GM12878 (cell line): Measurements from ENCODE around the gene HK1. TPM values are rescaled to one million over a fixed set of nuclear protein-coding genes. Genes with fewer than 3 reads are reported as not detected.

ENCODE experiments used
- ATAC-seq: fragments of 200-7000 bp; cut with Tn5 transposase; 3 replicates; pipeline ENCODE4 v1.9.1; 2020; ENCODE audit warnings: mild to moderate bottlenecking, moderate library complexity
- BruUV-seq: library from RNA; stranded (reverse); fragments of 400-500 nt; replicated peaks from 2 replicates; lab custom pipeline; 2021; lab: Mats Ljungman, UMichigan
- CTCF ChIA-PET: fragments of 300-600 bp; sonication (Branson Sonifier 250); formaldehyde crosslinking; extraction: SDS; loops from one replicate; lab custom pipeline; 2021; ENCODE audit warnings: inconsistent platforms; lab: Yijun Ruan, JAX
- POLR2A ChIA-PET: fragments of 350-600 bp; formaldehyde crosslinking; extraction: SDS; loops from one replicate; lab custom pipeline; 2021; ENCODE audit warnings: inconsistent platforms; lab: Charles Lee
- RAD21 ChIA-PET: fragments of 300-600 bp; sonication (Branson Sonifier 250); formaldehyde crosslinking; loops from one replicate; lab custom pipeline; 2023; ENCODE audit warnings: antibody characterized with exemption; ENCODE audit not compliant: unreplicated experiment; lab: Charles Lee
- SMC1A ChIA-PET: fragments of 300-600 bp; sonication (Branson Sonifier 250); formaldehyde crosslinking; loops from one replicate; lab custom pipeline; 2023; ENCODE audit not compliant: unreplicated experiment, uncharacterized antibody; lab: Charles Lee
- DNase-seq: peaks from one replicate; pipeline ENCODE4 v3.0.0-alpha.2; 2011; ENCODE audit warnings: low read depth, low spot score
- FAIRE-seq: peaks from 3 replicates; lab custom pipeline; 2011; peaks lifted over from hg19 to GRCh38; lab: Jason Lieb, UNC
- H2AFZ ChIP-seq: 2 replicates; pipeline ENCODE4 v1.6.0; 2011; ENCODE audit warnings: low read depth, low read length, control low read depth; ENCODE audit not compliant: control insufficient read depth
- H3K27ac ChIP-seq: 2 replicates; pipeline ENCODE4 v1.5.1; 2011; ENCODE audit warnings: control low read depth; ENCODE audit not compliant: control insufficient read depth, insufficient read depth
- H3K27me3 ChIP-seq, 2 experiments: replicated peaks in 1 of 2; 2 replicates each; pipeline versions ENCODE4 v1.6.0 to v1.6.1; 2011; ENCODE audit warnings: low read length in 1 of 2; ENCODE audit not compliant: control insufficient read depth in 2 of 2, insufficient read depth in 2 of 2
- H3K36me3 ChIP-seq, 2 experiments: 2 replicates each; pipeline ENCODE4 v1.5.1; 2011; ENCODE audit warnings: low read length in 1 of 2; ENCODE audit not compliant: control insufficient read depth in 2 of 2, insufficient read depth in 2 of 2
- H3K4me1 ChIP-seq: 2 replicates; pipeline ENCODE4 v1.6.1; 2011; ENCODE audit warnings: mild to moderate bottlenecking, low read length, moderate library complexity, mixed read lengths; ENCODE audit not compliant: control insufficient read depth, insufficient read depth
- H3K4me2 ChIP-seq: 2 replicates; pipeline ENCODE4 v1.6.0; 2011; ENCODE audit warnings: control low read depth; ENCODE audit not compliant: control insufficient read depth, insufficient read depth
- H3K4me3 ChIP-seq: fragments of 200-600 bp; sonication (generic); 2 replicates; pipeline ENCODE4 v1.5.1; 2016
- H3K79me2 ChIP-seq: 2 replicates; pipeline ENCODE4 v1.6.0; 2011; ENCODE audit warnings: low read length; ENCODE audit not compliant: control insufficient read depth, insufficient read depth
- H3K9ac ChIP-seq: 2 replicates; pipeline ENCODE4 v1.8.0; 2011; ENCODE audit warnings: low read length, control low read depth, mixed read lengths; ENCODE audit not compliant: control insufficient read depth, insufficient read depth
- H3K9me3 ChIP-seq: replicated peaks from 3 replicates; pipeline ENCODE4 v1.5.1; 2011; ENCODE audit warnings: mild to moderate bottlenecking, low read length; ENCODE audit not compliant: control insufficient read depth, insufficient read depth
- H4K20me1 ChIP-seq: 2 replicates; pipeline ENCODE4 v1.6.0; 2011; ENCODE audit not compliant: control insufficient read depth, insufficient read depth
- CBFB ChIP-seq: IDR thresholded peaks from 2 replicates; pipeline ENCODE4 v1.6.1; 2016; ENCODE audit warnings: antibody characterized with exemption, low read depth
- DPF2 ChIP-seq: fragments of 450-650 bp; IDR thresholded peaks from 2 replicates; pipeline ENCODE4 v1.6.1; 2017; ENCODE audit warnings: mild to moderate bottlenecking
- EP300 ChIP-seq, 2 experiments: fragments of 150-350 bp in 1 of 2; IDR thresholded peaks; 2 replicates each; pipeline ENCODE4 v1.6.1; 2011 to 2012; ENCODE audit warnings: low read depth in 2 of 2, low read length in 2 of 2, borderline replicate concordance in 1 of 2, improper control_type of control experiment in 1 of 2, inconsistent platforms in 1 of 2; ENCODE audit not compliant: control insufficient read depth in 1 of 2
- EZH2 ChIP-seq: IDR thresholded peaks from 2 replicates; pipeline ENCODE4 v1.6.1; 2012; ENCODE audit warnings: low read depth, mild to moderate bottlenecking, control low read depth, inconsistent platforms, low read length, borderline replicate concordance; ENCODE audit not compliant: control insufficient read depth
- HDAC2 ChIP-seq: fragments of 200-600 bp; sonication (generic); IDR thresholded peaks from 2 replicates; pipeline ENCODE4 v1.6.1; 2017
- IKZF2 ChIP-seq, 2 experiments: fragments of 450-650 bp; IDR thresholded peaks; 2 replicates each; pipeline ENCODE4 v1.6.1; 2017; ENCODE audit warnings: mild to moderate bottlenecking in 2 of 2, moderate library complexity in 2 of 2
- IRF4 ChIP-seq: IDR thresholded peaks from 2 replicates; pipeline ENCODE4 v1.6.1; 2011; ENCODE audit warnings: low read depth, low read length
- KLF5 ChIP-seq: fragments of 450-650 bp; IDR thresholded peaks from 2 replicates; pipeline ENCODE4 v1.6.1; 2014; ENCODE audit warnings: mild to moderate bottlenecking; ENCODE audit not compliant: partially characterized antibody
- MTA3 ChIP-seq: IDR thresholded peaks from 2 replicates; pipeline ENCODE4 v1.6.1; 2012; ENCODE audit warnings: low read length, inconsistent platforms, borderline replicate concordance
- NRF1 ChIP-seq: conservative IDR thresholded peaks from 2 replicates; pipeline ENCODE4 v1.6.1; 2011; ENCODE audit warnings: mild to moderate bottlenecking, low read depth, low read length, improper control_type of control experiment
- POLR2AphosphoS5 ChIP-seq: IDR thresholded peaks from 2 replicates; pipeline ENCODE4 v1.6.1; 2011; ENCODE audit warnings: mild to moderate bottlenecking, low read length, inconsistent platforms
- ZNF622 ChIP-seq: fragments of 450-650 bp; IDR thresholded peaks from 2 replicates; pipeline ENCODE4 v1.6.1; 2017; ENCODE audit warnings: mild to moderate bottlenecking, inconsistent platforms
- WGBS: methylation state at CpG from one replicate; pipeline ENCODE4 v1.1.6; 2016; ENCODE audit warnings: low lambda C conversion rate; ENCODE audit not compliant: insufficient replicate concordance, insufficient coverage; ENCODE audit errors: missing lambda C conversion rate; 5-methylcytosine and 5-hydroxymethylcytosine counted together
- in situ Hi-C: fragments of 300-500 bp; cut with MboI; formaldehyde crosslinking; loops from 9 replicates; pipeline ENCODE4 v1.14.3; 2018; ENCODE audit warnings: mixed read lengths
- intact Hi-C: fragments of 100-400 bp; cut with micrococcal nuclease; formaldehyde crosslinking; loops from one replicate; pipeline ENCODE4 v1.14.2; 2022; ENCODE audit not compliant: unreplicated experiment
- polyA plus RNA-seq, 11 experiments: library from polyadenylated mRNA; depleted of rRNA in 4 of 11; unstranded in 6 of 11; stranded (reverse) in 5 of 11; fragments of >200 nt; fragmentation: Nextera tagmentation in 4 of 11; fragmentation: Illumina TruSeq in 1 of 11; extraction: Ambion mirVana in 4 of 11; extraction: Trizol in 1 of 11; gene quantifications; 1 replicate in 1 of 11; 2 replicates in 10 of 11; pipeline versions ENCODE4 v1.2.1 to v1.2.3, GENCODE V29; 2011 to 2016; ENCODE audit warnings: inconsistent platforms in 2 of 11, missing spikeins in 2 of 11, low read depth in 1 of 11
- total RNA-seq, 4 experiments: library from RNA; depleted of rRNA in 3 of 4; stranded (reverse); fragments of >200 nt in 3 of 4; fragmentation: Illumina TruSeq in 1 of 4; extraction: Trizol in 1 of 4; gene quantifications; 2 replicates each; pipeline versions ENCODE4 v1.2.1 to v1.2.3, GENCODE V29; 2013 to 2021
- TF ChIP-seq, protein P1 (sequence below): IDR thresholded peaks from 2 replicates; pipeline ENCODE4 v1.6.1; 2011; ENCODE audit warnings: borderline replicate concordance, low read depth, mild to moderate bottlenecking, moderate library complexity, mixed read lengths, low read length; ENCODE audit not compliant: insufficient read depth; ENCODE audit errors: extremely low read length

HK1 gene
- total and polyA plus RNA-seq, 10 of the 15 experiments (the other 5 are each of a cell fraction or from before 2014, with no cell fraction given): 3.4 to 77.3 (median 46.6) TPM

DNA sequence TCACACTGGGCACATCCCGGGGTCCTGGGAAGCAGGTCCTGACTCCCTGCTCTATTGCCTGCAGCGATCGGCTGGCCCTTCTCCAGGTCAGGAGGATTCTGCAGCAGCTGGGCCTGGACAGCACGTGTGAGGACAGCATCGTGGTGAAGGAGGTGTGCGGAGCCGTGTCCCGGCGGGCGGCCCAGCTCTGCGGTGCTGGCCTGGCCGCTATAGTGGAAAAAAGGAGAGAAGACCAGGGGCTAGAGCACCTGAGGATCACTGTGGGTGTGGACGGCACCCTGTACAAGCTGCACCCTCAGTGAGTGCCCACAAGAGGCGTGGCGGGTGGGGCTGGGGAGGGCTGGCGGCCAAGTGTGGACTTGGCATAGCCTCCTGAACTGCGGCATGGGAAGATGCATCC is 12.8 kb upstream of the HK1 start (continued):
- no peak for TF ChIP-seq IRF4
- TF ChIP-seq KLF5: no peak
- TF ChIP-seq HDAC2: no peak
- no peak for TF ChIP-seq IKZF2 (IDR thresholded peaks at IDR 0.05)

DNA sequence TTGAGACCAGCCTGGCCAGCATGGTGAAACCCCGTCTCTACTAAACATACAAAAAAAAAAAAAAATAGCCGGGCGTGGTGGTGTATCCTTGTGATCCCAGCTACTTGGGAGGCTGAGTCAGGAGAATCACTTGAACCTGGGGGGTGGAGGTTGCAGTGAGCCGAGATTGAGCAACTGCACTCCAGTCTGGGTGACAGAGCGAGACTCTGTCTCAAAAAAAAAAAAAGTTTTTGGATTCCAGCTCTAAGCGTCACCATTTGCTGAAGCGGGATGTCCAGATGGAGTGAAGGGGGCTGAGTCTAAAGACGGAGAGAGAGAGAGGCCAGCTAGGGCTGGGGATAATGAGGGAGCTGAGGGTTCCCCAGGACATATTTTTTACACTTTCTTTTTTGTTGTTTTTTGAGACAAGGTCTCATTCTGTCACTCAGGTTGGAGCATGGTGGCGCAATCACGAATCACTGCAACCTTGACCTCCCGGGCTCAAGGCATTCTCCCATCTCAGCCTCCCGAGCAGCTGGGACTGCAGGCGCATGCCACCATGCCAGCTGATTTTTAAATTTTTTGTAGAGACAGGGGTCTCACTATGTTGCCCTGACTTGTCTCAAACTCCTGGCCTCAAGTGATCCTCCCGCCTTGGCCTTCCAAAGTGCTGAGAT is 9.4 kb upstream of the HK1 start:
- POLR2A ChIA-PET: no interaction called here
- Histone ChIP-seq H4K20me1 (no peaks in the 10 kb centered on the region), H2AFZ (no peak overlapping the region), H3K9ac (no peak overlapping the region), H3K79me2 (no peaks in the 10 kb centered on the region), H3K36me3 (no peaks in the 10 kb centered on the region), H3K27ac (no peak overlapping the region), H3K4me3 (no peak overlapping the region), H3K4me2 (no peak overlapping the region), H3K4me1 (no peaks in the 10 kb centered on the region), H3K9me3 (no peaks in the 10 kb centered on the region), H3K27me3 (peaks cover 0 to 5% of the 10 kb centered on the region in 2 experiments; a peak in 2 of 4 replicates)
- no peak for FAIRE-seq
- no TSS peak for BruUV-seq
- DNase-seq: no peak
- intact Hi-C loops: no loop called here
- ATAC-seq: no peak
- TF ChIP-seq, protein P1, sequence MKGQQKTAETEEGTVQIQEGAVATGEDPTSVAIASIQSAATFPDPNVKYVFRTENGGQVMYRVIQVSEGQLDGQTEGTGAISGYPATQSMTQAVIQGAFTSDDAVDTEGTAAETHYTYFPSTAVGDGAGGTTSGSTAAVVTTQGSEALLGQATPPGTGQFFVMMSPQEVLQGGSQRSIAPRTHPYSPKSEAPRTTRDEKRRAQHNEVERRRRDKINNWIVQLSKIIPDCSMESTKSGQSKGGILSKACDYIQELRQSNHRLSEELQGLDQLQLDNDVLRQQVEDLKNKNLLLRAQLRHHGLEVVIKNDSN: no peak
- TF ChIP-seq EP300 (IDR thresholded peaks at IDR 0.05; ENCODE audit: borderline replicate concordance in 1 of 2, control insufficient read depth in 1 of 2, low read depth in 2 of 2, low read length in 2 of 2) (no peak), DPF2 (no peak), POLR2AphosphoS5 (no peak), ZNF622 (no peak), CBFB (no peak), EZH2 (no peak), NRF1 (no peak), MTA3 (no peak)
- in situ Hi-C loops: no loop called here
- RAD21 ChIA-PET: no interaction called here
- CTCF ChIA-PET: interaction anchor here (1.5 kb wide), 1 partner anchor 9 kb away, joined by 4 read pairs; the partner anchor contains the start of gene HK1
- WGBS: 62% methylated on average over 14 of the region's 14 CpGs
- SMC1A ChIA-PET: no interaction called here
